ENCODE results near the gene RPTOR. TPM values are rescaled to one million over a fixed set of nuclear protein-coding genes. Genes with fewer than 3 reads are reported as not detected.

The RPTOR gene
- total and polyA plus RNA-seq, 3 experiments from 2014 or later = 7.9 to 69.4 (median 63.9) TPM

GRCh38 chr17:80832888-80833583 lies 288.4 kb downstream of the RPTOR start:
- Mint-ChIP-seq H3K36me3 (peaks cover 0 to 18% (median 2%) of the 10 kb centered on the region in 3 donors), H3K9me3 (no peaks in the 10 kb centered on the region), H3K4me1 (peaks cover 21 to 37% (median 26%) of the 10 kb centered on the region in 3 donors), H3K27ac (peak overlapping the region; percentile 87 to 97 (median 95)), H3K27me3 (no peaks in the 10 kb centered on the region), H3K4me3 (peak overlapping the region; percentile 85 to 94 (median 90))
- CTCF ChIA-PET = interaction anchor here (0.6 to 1.5 kb wide), 6 partner anchors 11 to 105 kb away, joined by 3 to 8 read pairs (median 4); no protein-coding TSS in a partner anchor
- Histone ChIP-seq H3K4me3 (ENCODE audit: low read length) (peak overlapping the region; percentile 33), H3K4me1 (ENCODE audit: insufficient read depth, low read length) (peaks cover 17% of the 10 kb centered on the region), H3K9me3 (ENCODE audit: low read length) (no peaks in the 10 kb centered on the region), H3K27ac (ENCODE audit: low read depth, low read length) (peak overlapping the region; percentile 69), H3K27me3 (ENCODE audit: insufficient read depth, low read length, poor library complexity, severe bottlenecking) (no peaks in the 10 kb centered on the region), H3K36me3 (ENCODE audit: insufficient read depth, low read length) (no peaks in the 10 kb centered on the region)
- POLR2A ChIA-PET = interaction anchor here (0.6 to 1.7 kb wide), 4 partner anchors 41 to 209 kb away, joined by 4 to 7 read pairs (median 5); no protein-coding TSS in a partner anchor
- peak; percentile 46 to 84 (median 69) for DNase-seq

- H3K9me3 Mint-ChIP-seq = no peaks in the 10 kb centered on the region
- ChIA-PET CTCF (interaction anchor here (1.4 to 1.5 kb wide), 2 partner anchors 44 to 52 kb away, joined by 4 to 8 read pairs; no protein-coding TSS in a partner anchor), POLR2A (no interaction called here)
- Histone ChIP-seq H3K9me3 (ENCODE audit: low read length) (no peaks in the 10 kb centered on the region), H3K4me1 (ENCODE audit: insufficient read depth, low read length) (peaks cover 17% of the 10 kb centered on the region), H3K27ac (ENCODE audit: low read depth, low read length) (no peak overlapping the region), H3K36me3 (ENCODE audit: insufficient read depth, low read length) (no peaks in the 10 kb centered on the region), H3K27me3 (ENCODE audit: insufficient read depth, low read length, poor library complexity, severe bottlenecking) (no peaks in the 10 kb centered on the region), H3K4me3 (ENCODE audit: low read length) (no peak overlapping the region)
- peak overlapping the region; percentile 12 to 97 (median 90) for H3K27ac Mint-ChIP-seq
- peaks cover 0 to 25% (median 2%) of the 10 kb centered on the region in 3 donors for H3K36me3 Mint-ChIP-seq
- peaks cover 21 to 37% (median 26%) of the 10 kb centered on the region in 3 donors for H3K4me1 Mint-ChIP-seq
- H3K27me3 Mint-ChIP-seq = no peaks in the 10 kb centered on the region
- DNase-seq = peak in 1 of 5 donors; percentile 38
- peak overlapping the region in 6 of 7 donors; percentile 42 to 90 (median 60) for H3K4me3 Mint-ChIP-seq
Observed at GRCh38 chr17:80833952-80834892, 289.6 kb downstream of the RPTOR start.

GRCh38 chr17:80834893-80835275 lies 290.2 kb downstream of the RPTOR start:
- Mint-ChIP-seq H3K27ac (peak overlapping the region in 3 of 8 donors; percentile 1 to 58 (median 12)), H3K27me3 (no peaks in the 10 kb centered on the region), H3K36me3 (peaks cover 0 to 28% (median 2%) of the 10 kb centered on the region in 3 donors), H3K4me1 (peaks cover 21 to 34% (median 26%) of the 10 kb centered on the region in 3 donors), H3K4me3 (peak overlapping the region in 2 of 7 donors; percentile 13 to 27), H3K9me3 (no peaks in the 10 kb centered on the region)
- H3K27me3 ChIP-seq (ENCODE audit: insufficient read depth, low read length, poor library complexity, severe bottlenecking) = no peaks in the 10 kb centered on the region
- H3K27ac ChIP-seq (ENCODE audit: low read depth, low read length) = no peak overlapping the region
- no peaks in the 10 kb centered on the region for H3K36me3 ChIP-seq (ENCODE audit: insufficient read depth, low read length)
- no peak for DNase-seq
- no peaks in the 10 kb centered on the region for H3K9me3 ChIP-seq (ENCODE audit: low read length)
- ChIA-PET CTCF (no interaction called here), POLR2A (no interaction called here)
- peaks cover 17% of the 10 kb centered on the region for H3K4me1 ChIP-seq (ENCODE audit: insufficient read depth, low read length)
- no peak overlapping the region for H3K4me3 ChIP-seq (ENCODE audit: low read length)

GRCh38 chr17:80835816-80836657 lies 291.4 kb downstream of the RPTOR start:
- peak overlapping the region in 5 of 8 donors; percentile 42 to 60 (median 47) for H3K27ac Mint-ChIP-seq

GRCh38 chr17:80836658-80836965 lies 292.0 kb downstream of the RPTOR start:
- Histone ChIP-seq H3K27me3 (ENCODE audit: insufficient read depth, low read length, poor library complexity, severe bottlenecking) (no peaks in the 10 kb centered on the region), H3K4me1 (ENCODE audit: insufficient read depth, low read length) (peaks cover 16% of the 10 kb centered on the region), H3K36me3 (ENCODE audit: insufficient read depth, low read length) (no peaks in the 10 kb centered on the region), H3K4me3 (ENCODE audit: low read length) (no peak overlapping the region), H3K9me3 (ENCODE audit: low read length) (no peaks in the 10 kb centered on the region), H3K27ac (ENCODE audit: low read depth, low read length) (no peak overlapping the region)
- no peak overlapping the region for H3K4me3 Mint-ChIP-seq
- POLR2A ChIA-PET = no interaction called here
- peaks cover 19 to 28% (median 19%) of the 10 kb centered on the region in 3 donors for H3K4me1 Mint-ChIP-seq
- H3K9me3 Mint-ChIP-seq = no peaks in the 10 kb centered on the region
- CTCF ChIA-PET = no interaction called here
- peak in 1 of 5 donors; percentile 30 for DNase-seq
- H3K27ac Mint-ChIP-seq = peak overlapping the region in 3 of 8 donors; percentile 17 to 56 (median 45)
- H3K36me3 Mint-ChIP-seq = peaks cover 0 to 28% (median 2%) of the 10 kb centered on the region in 3 donors
- H3K27me3 Mint-ChIP-seq = no peaks in the 10 kb centered on the region

More at GRCh38 chr17:80835816-80836657, 291.4 kb downstream of the RPTOR start:
- DNase-seq = no peak
- H3K36me3 Mint-ChIP-seq = peaks cover 0 to 28% (median 2%) of the 10 kb centered on the region in 3 donors
- no peaks in the 10 kb centered on the region for H3K27me3 Mint-ChIP-seq
- Histone ChIP-seq H3K9me3 (ENCODE audit: low read length) (no peaks in the 10 kb centered on the region), H3K36me3 (ENCODE audit: insufficient read depth, low read length) (no peaks in the 10 kb centered on the region), H3K27me3 (ENCODE audit: insufficient read depth, low read length, poor library complexity, severe bottlenecking) (no peaks in the 10 kb centered on the region), H3K4me3 (ENCODE audit: low read length) (no peak overlapping the region), H3K27ac (ENCODE audit: low read depth, low read length) (no peak overlapping the region), H3K4me1 (ENCODE audit: insufficient read depth, low read length) (peaks cover 17% of the 10 kb centered on the region)
- H3K4me3 Mint-ChIP-seq = peak overlapping the region in 1 of 7 donors; percentile 82
- no peaks in the 10 kb centered on the region for H3K9me3 Mint-ChIP-seq
- peaks cover 21 to 30% (median 23%) of the 10 kb centered on the region in 3 donors for H3K4me1 Mint-ChIP-seq
- CTCF ChIA-PET = no interaction called here
- POLR2A ChIA-PET = no interaction called here

GRCh38 chr17:80836971-80837481 lies 292.4 kb downstream of the RPTOR start:
- Histone ChIP-seq H3K27me3 (ENCODE audit: insufficient read depth, low read length, poor library complexity, severe bottlenecking) (no peaks in the 10 kb centered on the region), H3K36me3 (ENCODE audit: insufficient read depth, low read length) (no peaks in the 10 kb centered on the region), H3K27ac (ENCODE audit: low read depth, low read length) (no peak overlapping the region), H3K4me1 (ENCODE audit: insufficient read depth, low read length) (peaks cover 12% of the 10 kb centered on the region), H3K4me3 (ENCODE audit: low read length) (no peak overlapping the region), H3K9me3 (ENCODE audit: low read length) (no peaks in the 10 kb centered on the region)
- Mint-ChIP-seq H3K9me3 (no peaks in the 10 kb centered on the region), H3K27me3 (no peaks in the 10 kb centered on the region), H3K36me3 (peaks cover 0 to 28% (median 2%) of the 10 kb centered on the region in 3 donors), H3K4me1 (peaks cover 14 to 23% (median 15%) of the 10 kb centered on the region in 3 donors), H3K4me3 (no peak overlapping the region), H3K27ac (peak overlapping the region in 2 of 8 donors; percentile 17 to 56)
- DNase-seq = no peak
- ChIA-PET POLR2A (no interaction called here), CTCF (no interaction called here)

- Histone ChIP-seq H3K27me3 (ENCODE audit: insufficient read depth, low read length, poor library complexity, severe bottlenecking) (no peaks in the 10 kb centered on the region), H3K9me3 (ENCODE audit: low read length) (no peaks in the 10 kb centered on the region), H3K27ac (ENCODE audit: low read depth, low read length) (no peak overlapping the region), H3K36me3 (ENCODE audit: insufficient read depth, low read length) (peaks cover 4% of the 10 kb centered on the region), H3K4me3 (ENCODE audit: low read length) (no peak overlapping the region), H3K4me1 (ENCODE audit: insufficient read depth, low read length) (peaks cover 5% of the 10 kb centered on the region)
- CTCF ChIA-PET = no interaction called here
- POLR2A ChIA-PET = no interaction called here
- H3K27ac Mint-ChIP-seq = peak overlapping the region in 1 of 8 donors; percentile 72
- H3K4me1 Mint-ChIP-seq = peaks cover 8 to 17% (median 8%) of the 10 kb centered on the region in 3 donors
- H3K9me3 Mint-ChIP-seq = no peaks in the 10 kb centered on the region
- peaks cover 0 to 33% (median 3%) of the 10 kb centered on the region in 3 donors for H3K36me3 Mint-ChIP-seq
- no peaks in the 10 kb centered on the region for H3K27me3 Mint-ChIP-seq
- DNase-seq = peak in 1 of 5 donors; percentile 42
- H3K4me3 Mint-ChIP-seq = no peak overlapping the region
Observed at GRCh38 chr17:80837711-80838110, 293.1 kb downstream of the RPTOR start.

Data from CD8-positive, alpha-beta memory T cell (primary cell).